C4-2B (cell line): ENCODE data around the gene METTL18.

ENCODE experiments used
- CTCF ChIP-seq: fragments of 450-650 bp; conservative IDR thresholded peaks from 2 replicates; pipeline ENCODE4 v1.5.1; 2017; ENCODE audit warnings: mild to moderate bottlenecking
- ZFX ChIP-seq: fragments of 450-650 bp; IDR thresholded peaks from 2 replicates; pipeline ENCODE4 v1.6.1; 2017

- no peak for TF ChIP-seq CTCF
- no peak for TF ChIP-seq ZFX
Measured at GRCh38 chr1:169834869-169835268, 40.2 kb upstream of the METTL18 start.
